Cerebellar nuclear complex (tissue), 1 donor: ENCODE results near the gene PLPP3.

Source experiments
- DNase-seq, 2 experiments: peaks; one replicate each; lab custom pipeline; 2025; lab: John Stamatoyannopoulos, UW

The PLPP3 gene

DNA sequence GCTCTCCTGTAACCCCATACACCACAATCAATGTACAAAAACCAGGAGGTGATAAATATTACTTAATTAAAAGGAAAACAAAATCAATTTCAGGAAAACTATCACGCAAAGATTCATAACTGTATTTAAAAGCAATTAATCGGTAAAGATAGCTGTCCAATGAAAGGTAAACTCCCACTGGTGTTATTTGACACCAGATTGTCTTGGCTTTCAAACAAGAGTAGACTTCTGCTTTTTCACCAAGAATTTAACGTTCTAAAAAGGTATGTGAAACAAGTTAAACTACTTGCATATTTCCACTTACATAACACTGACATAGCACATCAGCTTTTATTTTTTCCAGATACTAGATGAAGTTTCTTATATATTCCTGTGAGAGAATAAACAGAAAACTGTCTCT lies 3.5 kb downstream of the PLPP3 start:
- no peak for DNase-seq

DNA sequence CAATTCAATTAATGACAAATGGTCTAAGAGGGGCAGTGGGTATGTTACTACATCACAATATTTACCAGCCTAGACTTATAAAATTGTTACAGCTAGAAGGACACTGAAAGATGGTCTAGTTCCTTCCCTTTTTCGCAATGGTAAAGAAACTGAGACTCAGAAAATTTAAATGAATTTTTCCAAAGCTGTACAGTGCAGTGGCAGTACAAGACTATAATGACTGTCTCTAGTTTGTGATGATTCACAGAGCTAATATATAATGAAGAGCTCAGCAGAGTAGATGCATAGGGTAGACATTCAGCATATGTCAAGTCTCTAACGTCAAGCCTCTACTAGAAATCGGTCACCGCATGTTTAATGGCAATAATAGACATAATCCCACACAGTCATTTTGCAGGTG lies 4.6 kb downstream of the PLPP3 start:
- no peak for DNase-seq

DNA sequence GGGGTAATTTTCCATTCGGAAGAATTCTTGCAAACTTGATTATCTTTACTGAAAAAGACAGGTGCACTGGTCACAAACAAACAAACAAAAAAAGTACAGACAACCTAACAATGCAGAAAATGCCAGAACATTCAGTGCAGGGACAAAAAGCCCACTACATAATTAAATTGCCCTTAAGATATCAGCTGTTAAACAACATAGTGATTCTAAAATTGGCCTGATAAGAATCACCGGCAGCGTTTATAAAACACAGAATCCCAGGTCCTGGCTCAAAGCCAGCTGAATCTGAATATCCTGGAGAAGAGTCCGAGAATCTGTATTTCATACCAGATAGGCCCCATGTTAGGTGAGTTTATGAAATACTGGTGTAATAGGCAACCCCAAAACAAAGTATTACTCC lies 6.1 kb downstream of the PLPP3 start:
- DNase-seq, result no peak

DNA sequence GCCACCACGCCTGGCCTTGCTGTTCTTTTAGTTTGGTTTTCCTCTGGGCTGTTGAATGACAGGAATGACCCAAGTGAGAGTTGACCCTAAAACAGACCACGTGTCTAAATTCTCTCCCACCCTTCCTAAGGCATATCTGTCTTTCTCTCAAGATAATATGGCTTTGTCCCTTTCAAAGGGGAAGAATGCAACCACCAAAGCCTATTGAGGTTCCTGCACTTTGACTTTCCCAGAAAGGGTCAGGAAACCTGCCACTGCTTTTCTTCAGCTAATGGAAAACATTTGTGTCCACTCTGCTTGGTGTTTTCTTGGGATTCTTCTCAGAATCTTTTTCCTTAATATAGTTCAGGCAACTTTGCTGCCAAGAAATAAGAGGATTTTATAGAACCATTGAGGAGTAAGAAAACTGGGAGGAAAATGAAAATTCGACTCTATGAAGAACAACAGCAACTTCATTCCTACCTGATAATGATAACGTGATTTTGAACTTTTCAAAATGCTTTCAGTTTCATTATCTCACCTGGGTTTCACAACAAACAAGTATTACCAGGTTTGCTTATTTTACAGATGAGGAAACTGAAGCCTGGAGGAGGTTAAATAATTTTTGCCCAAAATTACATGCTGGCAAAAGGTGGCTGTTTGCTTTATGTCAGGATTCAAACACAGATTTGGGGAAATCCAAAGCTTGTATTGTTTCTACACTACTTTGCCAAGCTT lies 6.9 kb downstream of the PLPP3 start:
- DNase-seq, result no peak

DNA sequence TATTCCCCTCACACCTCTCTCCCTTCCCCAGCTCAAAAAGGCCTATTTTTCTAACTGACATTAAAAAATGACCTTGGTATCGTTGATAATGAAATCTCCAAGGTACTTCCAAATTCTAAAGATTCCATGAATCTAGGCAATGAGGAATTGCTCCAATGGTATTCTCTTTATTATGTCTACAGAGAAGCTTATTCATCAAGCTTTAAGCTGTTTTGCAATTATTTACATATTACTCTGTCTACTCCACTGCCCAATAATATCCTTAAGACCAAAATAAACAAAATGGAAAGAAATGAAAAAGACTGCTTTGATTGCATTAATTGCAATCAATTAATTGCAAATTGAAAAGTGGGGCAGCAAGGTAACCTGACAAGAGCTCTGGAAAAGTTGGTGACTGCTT lies 7.9 kb downstream of the PLPP3 start:
- DNase-seq, result no peak

DNA sequence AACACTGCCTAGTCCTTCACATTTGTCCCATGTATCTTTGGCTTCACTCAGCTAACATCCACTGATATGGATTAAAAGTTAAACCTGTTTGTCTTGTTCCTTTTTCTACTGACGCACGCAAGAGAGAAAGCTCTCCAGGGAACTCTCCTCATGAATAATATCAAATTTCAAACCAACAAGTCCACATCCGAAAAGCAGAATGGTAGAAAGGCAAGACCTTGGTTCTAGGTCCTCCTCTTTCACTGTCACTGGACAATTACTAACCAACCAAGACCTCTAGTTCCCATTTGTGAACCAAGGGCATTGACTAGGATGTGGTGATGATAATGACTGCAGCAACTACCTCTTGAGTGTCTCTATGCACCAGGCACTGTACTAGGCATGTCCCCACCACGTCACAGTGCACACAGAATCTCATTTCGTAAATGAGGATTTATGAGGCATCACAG lies 8.4 kb downstream of the PLPP3 start:
- DNase-seq, result no peak

DNA sequence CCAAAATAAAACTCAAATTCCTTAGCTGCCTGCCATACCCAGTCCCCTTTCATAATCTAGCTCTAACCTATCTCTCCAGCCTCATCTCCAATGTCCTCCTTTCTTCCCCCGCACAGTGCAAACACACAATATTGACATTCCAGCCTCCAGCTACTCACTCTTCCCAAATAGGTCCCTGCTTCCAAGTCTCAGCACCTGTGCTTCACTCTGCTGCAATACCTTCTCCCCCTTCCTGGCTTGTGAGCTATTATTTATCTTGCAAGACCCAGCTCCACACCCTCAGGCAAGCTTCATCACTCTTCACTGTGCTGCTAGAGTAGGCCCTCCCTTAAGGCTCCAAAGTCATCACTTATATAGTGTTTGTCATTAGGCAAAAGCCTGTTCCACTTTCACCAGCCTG lies 9.7 kb downstream of the PLPP3 start:
- DNase-seq, result no peak

DNA sequence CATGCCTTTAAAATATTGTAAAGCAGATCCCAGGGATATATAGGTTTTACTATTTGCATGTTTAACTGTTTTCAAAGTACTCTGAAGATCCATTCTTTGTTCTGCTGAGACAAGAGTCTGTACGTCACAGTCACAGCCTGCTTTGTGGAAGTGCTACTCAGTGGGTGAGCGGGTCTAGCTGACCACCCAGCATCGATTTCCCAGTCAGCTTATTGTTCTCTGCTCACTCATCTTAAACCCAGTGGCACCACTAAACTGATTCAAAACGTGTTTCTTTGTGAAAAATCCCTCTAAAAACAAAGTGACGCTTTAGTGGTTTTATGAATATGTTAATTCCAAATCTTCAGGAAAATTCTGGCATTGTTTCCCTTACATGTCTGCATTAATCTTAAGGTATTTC lies 12.4 kb downstream of the PLPP3 start:
- DNase-seq, result no peak

DNA sequence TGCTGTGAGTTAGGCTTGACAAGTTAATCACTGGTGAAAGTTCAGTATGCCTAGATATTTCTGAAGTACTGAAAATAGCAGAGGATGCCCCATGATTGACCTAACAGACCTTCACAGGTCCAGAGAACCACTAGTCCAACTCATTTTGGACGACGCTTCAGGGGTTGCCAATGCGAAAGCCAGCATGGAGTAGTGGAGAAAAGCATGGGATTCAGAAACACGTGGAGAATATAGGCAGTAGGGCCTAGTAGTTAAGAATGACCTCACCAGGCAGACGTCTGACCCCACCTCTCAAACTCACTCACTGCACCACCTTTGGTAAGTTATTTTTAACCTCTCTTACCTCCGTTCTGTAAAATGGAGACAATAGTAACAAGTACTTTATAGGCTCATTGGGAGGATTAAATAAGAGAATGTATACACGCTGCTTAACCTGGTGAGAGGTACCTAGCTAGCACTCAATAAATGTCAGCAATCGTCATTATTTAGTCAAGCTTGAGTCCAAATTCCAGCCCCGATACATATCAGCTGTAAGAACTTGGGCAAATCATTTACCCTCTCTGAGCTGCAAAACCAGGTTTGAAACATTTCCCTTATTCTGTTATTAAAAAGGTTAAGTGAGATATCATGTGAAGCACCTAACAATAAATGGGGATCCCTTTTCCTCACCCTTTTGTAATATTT lies 13.2 kb downstream of the PLPP3 start:
- DNase-seq, result no peak

DNA sequence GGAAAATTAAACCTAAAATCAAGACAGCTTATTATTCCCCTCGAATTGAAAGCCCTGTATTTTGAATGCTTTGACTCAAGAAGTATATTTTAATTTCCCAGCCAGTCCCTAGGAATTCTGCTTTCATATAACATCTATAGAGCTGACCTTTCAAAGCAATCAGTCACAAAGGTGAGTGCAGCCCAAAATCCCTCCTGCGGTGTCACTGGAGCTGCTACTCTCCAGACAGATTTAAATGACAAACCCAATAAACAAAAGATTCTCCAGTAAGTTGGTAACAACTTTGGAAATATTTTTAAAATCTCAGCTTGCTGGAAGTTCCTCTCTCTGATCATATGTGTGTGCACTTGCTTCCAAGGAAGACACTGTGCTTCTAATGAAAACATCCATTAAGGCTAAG lies 14.7 kb downstream of the PLPP3 start:
- no peak for DNase-seq

DNA sequence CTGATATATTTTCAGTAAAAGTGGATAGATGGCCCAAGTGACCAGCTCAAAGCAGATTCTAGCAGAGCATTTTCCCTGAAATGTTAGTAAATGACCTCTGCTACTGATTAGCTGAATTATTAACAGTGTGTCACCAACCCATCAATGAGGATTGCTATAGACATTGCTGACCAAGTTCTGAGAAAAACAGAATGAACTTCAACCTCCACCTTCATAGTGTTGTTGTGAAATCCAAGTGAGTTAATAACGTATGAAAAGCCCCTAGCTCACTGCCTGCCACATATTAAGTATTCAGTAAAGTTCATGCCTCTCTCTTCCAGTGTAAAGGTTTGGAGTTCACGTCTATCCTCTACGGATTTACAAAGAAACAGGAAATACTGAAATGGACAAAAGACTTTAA lies 15.8 kb downstream of the PLPP3 start:
- no peak for DNase-seq

DNA sequence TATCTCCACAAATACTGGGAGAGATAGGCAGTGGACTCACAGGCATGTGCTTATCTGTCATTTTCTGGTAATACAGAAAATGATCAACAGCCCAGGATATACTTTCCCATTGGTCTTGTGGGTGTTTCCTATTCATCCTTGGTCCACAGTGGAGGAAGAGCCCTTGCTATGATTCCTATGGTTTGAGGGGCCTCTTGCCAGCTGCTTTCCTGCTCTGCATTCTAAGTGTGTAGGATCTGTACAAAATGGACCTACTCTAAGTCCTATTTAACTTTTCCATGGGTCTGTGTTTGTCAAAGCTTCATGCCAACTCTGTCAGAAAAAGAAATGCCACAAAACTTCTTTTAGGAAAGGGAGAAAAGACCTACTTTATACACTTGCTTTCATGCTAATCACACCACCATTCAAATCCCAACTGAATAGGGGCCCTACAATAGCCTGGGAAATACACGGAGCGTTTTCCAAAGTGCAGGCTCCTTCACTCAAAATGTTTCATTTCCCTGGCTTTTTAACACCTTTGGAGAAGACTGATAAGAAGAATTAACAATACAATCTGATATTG lies 16.4 kb downstream of the PLPP3 start:
- DNase-seq, result no peak

DNA sequence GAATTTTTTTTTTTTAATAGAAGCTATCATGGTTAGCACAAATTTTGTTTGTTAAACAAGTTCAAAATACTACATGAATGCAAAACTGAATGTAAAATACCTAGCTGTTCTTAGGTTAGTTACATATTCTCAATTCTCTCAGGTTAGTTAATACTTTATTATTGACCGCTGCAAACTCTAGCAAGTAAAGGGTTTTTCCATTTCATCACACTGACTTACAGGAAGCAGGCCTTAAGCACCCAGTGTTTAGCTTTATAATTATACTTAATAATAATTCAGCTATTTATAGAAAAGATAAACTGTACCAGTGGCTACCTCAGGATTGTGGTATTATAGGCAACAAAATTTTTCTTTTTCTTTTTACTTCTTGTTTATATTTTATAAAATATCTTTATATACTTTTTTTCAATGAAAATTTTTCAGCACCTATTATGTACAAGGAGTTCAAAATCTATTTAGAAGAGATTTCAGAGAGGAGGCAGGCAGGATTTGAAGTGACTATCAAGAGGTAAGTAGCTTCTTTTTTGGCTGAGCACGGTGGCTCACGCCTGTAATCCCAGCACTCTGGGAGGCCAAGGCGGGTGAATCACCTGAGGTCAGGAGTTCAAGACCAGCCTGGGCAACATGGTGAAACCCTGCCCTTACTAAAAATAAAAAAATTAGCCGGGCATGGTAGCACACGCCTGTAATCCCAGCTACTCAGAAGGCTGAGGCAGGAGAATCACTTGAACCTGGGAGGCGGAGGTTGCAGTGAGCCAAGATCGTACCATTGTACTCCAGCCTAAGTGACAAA lies 17.9 kb downstream of the PLPP3 start:
- no peak for DNase-seq

DNA sequence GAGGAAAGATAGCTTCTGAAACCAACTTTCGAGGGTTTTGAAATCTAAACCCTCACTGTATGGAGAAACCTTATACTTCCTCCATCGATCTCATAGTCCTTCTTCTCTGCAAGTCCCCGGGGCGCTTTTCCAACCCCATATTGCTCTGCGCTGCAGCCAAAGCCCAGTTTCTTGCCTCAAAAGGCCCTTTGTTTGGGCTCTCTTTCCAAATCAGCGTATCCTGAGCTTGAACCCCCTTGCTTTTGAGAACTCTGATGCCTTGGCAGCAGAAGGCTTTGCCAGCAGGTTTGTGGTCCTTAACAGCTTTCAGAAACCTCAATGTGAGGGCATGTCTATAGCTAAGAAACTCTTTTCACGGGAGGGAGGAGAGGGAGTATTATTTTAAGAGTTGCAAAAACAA lies 21.6 kb downstream of the PLPP3 start:
- no peak for DNase-seq

DNA sequence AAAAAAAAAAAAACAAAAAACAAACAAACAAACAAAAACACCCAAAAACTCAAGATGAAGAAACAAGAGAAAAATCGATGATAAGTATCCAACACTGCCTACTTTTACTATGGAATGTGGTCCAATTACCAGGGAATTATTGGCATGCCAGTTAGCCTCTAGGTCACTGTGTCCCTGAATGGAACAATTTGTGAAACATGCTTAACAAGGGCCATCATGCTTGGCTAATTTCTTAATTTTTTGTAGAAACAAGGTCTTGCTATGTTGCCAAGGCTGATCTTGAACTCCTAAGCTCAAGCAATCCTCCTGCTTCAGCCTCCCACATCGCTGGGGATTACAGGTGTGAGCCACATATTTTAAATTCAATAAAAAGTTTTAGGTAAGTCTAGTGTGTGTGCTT lies 23.9 kb downstream of the PLPP3 start:
- DNase-seq, result no peak

DNA sequence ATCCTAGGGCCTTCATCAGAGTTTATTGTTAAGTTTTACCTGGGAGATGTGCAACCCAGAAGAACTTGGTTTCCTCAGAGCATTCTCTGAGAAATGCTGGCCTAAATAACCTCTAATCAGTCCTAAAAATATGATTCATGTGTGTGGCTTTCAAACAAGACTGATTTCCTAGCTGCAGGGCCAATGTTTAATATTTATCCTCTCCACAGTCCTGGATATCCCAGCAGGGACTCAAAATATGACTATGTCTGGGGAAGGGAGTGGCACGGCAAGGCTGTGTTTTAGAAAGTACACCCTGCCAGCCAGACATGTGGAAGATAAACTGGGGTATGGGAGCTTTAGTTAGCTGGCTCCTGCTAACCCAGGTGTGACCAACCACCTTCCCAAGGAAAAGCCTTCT lies 26.3 kb downstream of the PLPP3 start:
- DNase-seq, result no peak

DNA sequence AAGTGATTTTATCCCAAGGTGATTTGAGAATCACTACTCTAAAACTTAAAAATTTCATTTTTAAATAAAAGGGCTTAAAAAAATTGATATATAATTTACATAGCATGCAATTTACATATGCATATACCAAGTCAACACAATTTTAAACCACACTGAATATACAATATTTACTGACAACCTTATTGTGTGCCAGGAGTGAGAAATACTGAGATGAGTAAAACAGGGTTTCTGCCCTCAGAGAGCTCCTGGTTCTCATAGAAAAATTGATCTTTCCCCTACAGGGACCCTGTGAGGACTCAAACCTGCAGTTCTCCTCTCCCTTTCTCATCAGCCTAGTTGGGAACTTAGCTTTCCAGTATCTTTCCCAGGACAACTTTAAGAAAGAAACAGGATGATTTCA lies 27.0 kb downstream of the PLPP3 start:
- no peak for DNase-seq

DNA sequence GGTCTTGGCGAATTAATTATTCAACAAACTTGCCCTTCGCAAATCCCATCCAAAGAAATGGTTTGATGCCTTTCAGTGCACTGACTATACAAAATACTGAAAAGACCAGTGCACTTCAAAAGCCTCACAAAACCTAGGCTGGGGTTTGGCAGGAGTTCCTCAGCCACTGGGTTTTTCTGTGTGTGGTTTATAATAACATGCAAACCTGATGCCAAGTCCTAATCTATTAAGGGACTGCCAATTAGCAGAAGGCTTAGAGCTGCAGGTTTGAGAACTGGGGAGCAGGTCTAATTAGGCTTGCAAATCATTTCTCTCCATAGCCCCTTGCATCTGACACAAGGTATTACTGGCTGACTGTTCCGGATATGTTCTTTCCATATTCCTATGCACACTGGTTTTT lies 27.7 kb downstream of the PLPP3 start:
- no peak for DNase-seq

DNA sequence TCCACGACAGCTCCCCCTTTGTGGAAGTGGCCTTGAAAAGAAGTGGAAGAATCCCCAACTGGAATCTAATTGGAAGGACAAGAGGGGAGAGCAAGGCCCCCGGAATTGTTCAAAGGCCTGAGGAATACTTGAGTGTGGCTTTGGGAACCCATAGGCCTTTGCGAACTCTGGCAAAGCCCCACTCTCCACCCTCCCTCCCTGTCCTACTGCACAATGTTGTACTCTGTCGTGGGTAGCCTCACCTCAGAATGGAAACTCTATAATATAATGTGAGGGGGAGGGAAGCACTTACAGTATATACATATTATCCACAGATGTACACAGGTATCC lies 28.5 kb downstream of the PLPP3 start:
- DNase-seq, result no peak

DNA sequence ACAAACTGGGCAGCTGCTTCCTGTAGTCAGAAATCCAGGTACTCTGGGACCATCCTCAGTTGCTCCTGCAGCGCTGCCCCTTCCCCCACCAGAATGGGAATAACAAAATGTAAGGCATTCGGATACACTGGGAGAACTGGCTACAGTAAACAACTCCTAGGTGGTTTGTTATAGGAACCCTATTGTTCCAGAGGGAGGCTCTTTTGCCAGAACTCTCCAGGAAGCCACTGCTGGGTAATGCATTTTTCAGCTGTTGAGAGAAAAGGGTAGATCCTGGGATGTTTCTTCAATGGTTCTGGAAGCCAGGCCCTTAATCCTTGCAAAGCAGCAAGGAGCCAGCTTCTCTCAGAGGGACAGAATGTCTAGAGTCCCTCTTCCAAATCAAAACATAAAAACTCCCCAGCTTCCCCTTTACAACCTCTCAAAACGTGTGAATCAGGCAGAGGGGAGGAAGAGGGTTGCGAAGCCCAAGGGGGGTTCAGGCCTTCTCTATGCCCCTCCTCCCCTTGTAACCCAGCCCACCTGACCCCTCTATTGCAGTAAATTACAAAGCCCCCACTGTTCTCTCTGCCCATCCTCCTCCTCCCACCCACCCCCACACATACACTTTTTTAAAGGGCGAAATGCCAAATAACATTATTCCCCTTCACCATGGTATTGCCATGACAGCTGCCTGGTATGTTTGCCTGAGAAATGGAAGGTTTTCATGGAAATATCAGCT lies 29.1 kb downstream of the PLPP3 start:
- no peak for DNase-seq

DNA sequence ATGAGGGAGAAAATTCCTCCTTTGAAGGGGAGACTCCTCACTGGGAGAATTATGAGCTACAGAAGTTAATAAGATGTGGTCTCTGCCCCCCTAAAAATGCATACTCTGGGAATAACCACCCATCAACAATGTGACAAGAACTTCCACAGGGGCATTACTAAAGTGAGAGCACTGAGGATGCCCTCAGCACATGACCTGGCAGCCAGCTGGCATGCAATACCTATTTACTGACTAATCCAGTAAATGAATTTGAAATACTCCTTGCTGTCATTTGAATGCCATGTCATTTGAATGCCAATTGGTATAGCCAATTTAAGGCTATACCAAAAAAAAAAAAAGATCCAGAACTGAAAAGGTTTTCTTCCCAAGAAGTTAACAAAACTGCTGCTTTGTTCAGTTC lies 30.8 kb downstream of the PLPP3 start:
- no peak for DNase-seq

DNA sequence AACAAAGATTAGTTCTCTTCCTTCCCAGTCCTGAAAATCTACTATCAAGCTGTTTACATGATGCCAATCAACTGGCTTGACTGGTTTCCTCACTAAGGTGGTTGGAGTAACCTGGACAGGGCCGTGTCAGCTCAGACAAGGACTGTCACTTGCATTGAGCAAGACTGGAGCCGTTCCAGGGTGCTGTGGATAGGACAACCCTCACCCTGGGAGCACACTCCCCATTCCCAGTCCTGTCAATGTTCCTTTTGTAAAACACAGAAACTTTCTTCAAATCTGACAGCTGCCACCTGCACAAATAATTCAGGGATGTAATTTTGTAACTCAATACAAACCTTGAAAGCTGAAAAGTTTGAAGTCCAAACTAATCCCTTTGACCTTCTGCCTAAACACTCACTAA lies 31.4 kb downstream of the PLPP3 start:
- DNase-seq, result no peak
